IPS-NIHi7 (cell line): ENCODE measurements around the gene FBXO9.
"Not testable (repeated sequence)": the region's sequence is repeated elsewhere in the genome, so short reads cannot be mapped to it uniquely, and the experiment has no call there.

Experiments used
- DNase-seq: peaks from one replicate; pipeline ENCODE4 v3.0.0; 2012; ENCODE audit warnings: mixed read lengths; ENCODE audit errors: extremely low spot score

Gene FBXO9

GRCh38 chr6:53048431-53049195 lies 16.6 kb upstream of the FBXO9 start:
- no peak for DNase-seq

GRCh38 chr6:53049415-53049814 lies 15.8 kb upstream of the FBXO9 start:
- no peak for DNase-seq

GRCh38 chr6:53052152-53052551 lies 13.1 kb upstream of the FBXO9 start:
- DNase-seq: not testable (repeated sequence)

GRCh38 chr6:53054532-53054931 lies 10.7 kb upstream of the FBXO9 start:
- DNase-seq: no peak

- DNase-seq: no peak
Measured at GRCh38 chr6:53055873-53056272, 9.3 kb upstream of the FBXO9 start.

GRCh38 chr6:53056273-53056672 lies 8.9 kb upstream of the FBXO9 start:
- no peak for DNase-seq

GRCh38 chr6:53058388-53059195 lies 6.6 kb upstream of the FBXO9 start:
- DNase-seq: no peak

GRCh38 chr6:53059648-53060589 lies 5.3 kb upstream of the FBXO9 start:
- no peak for DNase-seq

- no peak for DNase-seq
Measured at GRCh38 chr6:53062169-53062539, 3.0 kb upstream of the FBXO9 start.

- DNase-seq: not testable (repeated sequence)
Measured at GRCh38 chr6:53064255-53064654, 949 bp upstream of the FBXO9 start.

GRCh38 chr6:53064726-53065265 lies 408 bp upstream of the FBXO9 start:
- DNase-seq: peak; percentile 89

GRCh38 chr6:53066077-53066417 lies 843 bp downstream of the FBXO9 start:
- peak; percentile 21 for DNase-seq

- DNase-seq: no peak
Measured at GRCh38 chr6:53066874-53067706, 1.9 kb downstream of the FBXO9 start.

GRCh38 chr6:53067849-53068361 lies 2.7 kb downstream of the FBXO9 start:
- DNase-seq: no peak

GRCh38 chr6:53069427-53069826 lies 4.2 kb downstream of the FBXO9 start:
- DNase-seq: no peak

GRCh38 chr6:53070806-53071205 lies 5.6 kb downstream of the FBXO9 start:
- no peak for DNase-seq

- no peak for DNase-seq
Measured at GRCh38 chr6:53074347-53074746, 9.1 kb downstream of the FBXO9 start.

GRCh38 chr6:53080813-53081212 lies 15.6 kb downstream of the FBXO9 start:
- DNase-seq: no peak

- no peak for DNase-seq
Measured at GRCh38 chr6:53086302-53086701, 21.1 kb downstream of the FBXO9 start.

- DNase-seq: no peak
Measured at GRCh38 chr6:53089948-53090347, 24.7 kb downstream of the FBXO9 start.

- no peak for DNase-seq
Measured at GRCh38 chr6:53090576-53090975, 25.4 kb downstream of the FBXO9 start.
